GM06990 (cell line): ENCODE measurements around the gene MCU.

Source experiments
- DNase-seq: peaks from one replicate; pipeline ENCODE4 v3.0.0-alpha.2; 2011; ENCODE audit not compliant: insufficient read length; ENCODE audit errors: extremely low read depth
- H3K27me3 ChIP-seq: replicated peaks from 2 replicates; pipeline ENCODE4 v1.6.0; 2011; ENCODE audit warnings: low read length; ENCODE audit not compliant: control insufficient read depth, insufficient read depth
- H3K36me3 ChIP-seq: 2 replicates; pipeline ENCODE4 v1.5.1; 2011; ENCODE audit warnings: low read length; ENCODE audit not compliant: control insufficient read depth, insufficient read depth
- H3K4me3 ChIP-seq: replicated peaks from 2 replicates; pipeline ENCODE4 v1.5.1; 2011; ENCODE audit warnings: low read depth, mild to moderate bottlenecking, control low read depth, low read length
- CTCF ChIP-seq: IDR thresholded peaks from 2 replicates; pipeline ENCODE4 v1.5.1; 2011; ENCODE audit warnings: low read length, control low read depth, mild to moderate bottlenecking, inconsistent platforms; ENCODE audit not compliant: insufficient read depth, poor library complexity, severe bottlenecking

MCU gene

GRCh38 chr10:72842164-72842563, 150.2 kb downstream of the MCU start:
- DNase-seq = no peak
- TF ChIP-seq CTCF = no peak
- Histone ChIP-seq H3K36me3 (no peaks in the 10 kb centered on the region), H3K4me3 (no peak overlapping the region), H3K27me3 (no peaks in the 10 kb centered on the region)

- Histone ChIP-seq H3K36me3 (no peaks in the 10 kb centered on the region), H3K4me3 (no peak overlapping the region), H3K27me3 (no peaks in the 10 kb centered on the region)
- no peak for TF ChIP-seq CTCF
- no peak for DNase-seq
These were observed 154.3 kb downstream of the MCU start for GRCh38 chr10:72846238-72846637.

- TF ChIP-seq CTCF = no peak
- DNase-seq = no peak
- H3K36me3 ChIP-seq = no peaks in the 10 kb centered on the region
- H3K27me3 ChIP-seq = no peaks in the 10 kb centered on the region
- no peak overlapping the region for H3K4me3 ChIP-seq
These were observed 155.7 kb downstream of the MCU start for GRCh38 chr10:72847681-72848080.

- Histone ChIP-seq H3K36me3 (no peaks in the 10 kb centered on the region), H3K4me3 (no peak overlapping the region), H3K27me3 (no peaks in the 10 kb centered on the region)
- no peak for DNase-seq
- TF ChIP-seq CTCF = no peak
These were observed 158.9 kb downstream of the MCU start for GRCh38 chr10:72850861-72851260.

- H3K4me3 ChIP-seq = no peak overlapping the region
- no peaks in the 10 kb centered on the region for H3K27me3 ChIP-seq
- H3K36me3 ChIP-seq = no peaks in the 10 kb centered on the region
- no peak for TF ChIP-seq CTCF
- no peak for DNase-seq
These were observed 159.6 kb downstream of the MCU start for GRCh38 chr10:72851509-72851908.

- Histone ChIP-seq H3K27me3 (no peaks in the 10 kb centered on the region), H3K36me3 (no peaks in the 10 kb centered on the region), H3K4me3 (no peak overlapping the region)
- TF ChIP-seq CTCF = no peak
- no peak for DNase-seq
These were observed 160.6 kb downstream of the MCU start for GRCh38 chr10:72852508-72852907.
